IMR-90 (cell line): ENCODE measurements around the gene R3HDM4. TPM values are rescaled to one million over a fixed set of nuclear protein-coding genes. Genes with fewer than 3 reads are reported as not detected.
A peak's percentile ranks its signal among the peaks of the same experiment; 100 is the strongest.

ENCODE experiments used
- ATAC-seq: fragments of 200-7000 bp; cut with Tn5 transposase; 2 replicates; pipeline ENCODE4 v1.9.1; 2020; ENCODE audit warnings: low read depth, mild to moderate bottlenecking, moderate library complexity
- BruUV-seq: library from RNA; stranded (reverse); fragments of 400-500 nt; replicated peaks from 2 replicates; lab custom pipeline; 2021; lab: Mats Ljungman, UMichigan
- CTCF ChIA-PET: fragments of 300-600 bp; formaldehyde crosslinking; extraction: SDS; loops from one replicate; lab custom pipeline; 2021; ENCODE audit warnings: antibody characterized with exemption; lab: Yijun Ruan, JAX
- POLR2A ChIA-PET: fragments of 300-600 bp; sonication (Branson Sonifier 250); formaldehyde crosslinking; loops from one replicate; lab custom pipeline; 2022; ENCODE audit warnings: antibody characterized with exemption; ENCODE audit not compliant: unreplicated experiment; lab: Charles Lee
- DNase-seq: peaks from one replicate; pipeline ENCODE4 v3.0.0; 2013
- H2AFZ ChIP-seq: replicated peaks from 2 replicates; pipeline ENCODE3; 2013; ENCODE audit warnings: low read length, mild to moderate bottlenecking; ENCODE audit not compliant: poor library complexity
- H2AK5ac ChIP-seq: 2 replicates; pipeline ENCODE4 v1.6.1; 2013; ENCODE audit warnings: low read depth, low read length, inconsistent platforms
- H2AK9ac ChIP-seq: replicated peaks from 2 replicates; pipeline ENCODE3; 2013; ENCODE audit warnings: mild to moderate bottlenecking, low read depth, low read length, moderate library complexity; ENCODE audit not compliant: poor library complexity
- H2BK120ac ChIP-seq: 2 replicates; pipeline ENCODE4 v1.6.1; 2013; ENCODE audit warnings: low read depth, low read length, inconsistent platforms
- H2BK15ac ChIP-seq: 3 replicates; pipeline ENCODE4 v1.6.1; 2013; ENCODE audit warnings: low read depth, low read length, inconsistent platforms
- H2BK20ac ChIP-seq: 2 replicates; pipeline ENCODE4 v1.6.1; 2013; ENCODE audit warnings: low read depth, mild to moderate bottlenecking, inconsistent platforms, low read length, moderate library complexity
- H2BK5ac ChIP-seq: 2 replicates; pipeline ENCODE4 v1.6.1; 2013; ENCODE audit warnings: mild to moderate bottlenecking, low read depth, low read length, inconsistent platforms; ENCODE audit not compliant: poor library complexity, severe bottlenecking
- H3K14ac ChIP-seq: replicated peaks from 2 replicates; pipeline ENCODE4 v1.6.1; 2013; ENCODE audit warnings: low read depth, low read length, inconsistent platforms
- H3K18ac ChIP-seq: 2 replicates; pipeline ENCODE4 v1.6.1; 2013; ENCODE audit warnings: low read depth, low read length, control low read depth
- H3K23ac ChIP-seq: 2 replicates; pipeline ENCODE4 v1.6.1; 2013; ENCODE audit warnings: low read depth, low read length, inconsistent platforms
- H3K27ac ChIP-seq: 2 replicates; pipeline ENCODE4 v1.5.1; 2013; ENCODE audit warnings: mild to moderate bottlenecking, control low read depth, low read length; ENCODE audit not compliant: insufficient read depth
- H3K27me3 ChIP-seq: 2 replicates; pipeline ENCODE4 v1.6.1; 2013; ENCODE audit warnings: low read length; ENCODE audit not compliant: control insufficient read depth, insufficient read depth
- H3K36me3 ChIP-seq: 2 replicates; pipeline ENCODE4 v1.6.1; 2013; ENCODE audit warnings: low read length, mixed read lengths; ENCODE audit not compliant: control insufficient read depth, insufficient read depth
- H3K4ac ChIP-seq: 2 replicates; pipeline ENCODE4 v1.6.1; 2013; ENCODE audit warnings: low read depth, low read length, inconsistent platforms
- H3K4me1 ChIP-seq: 2 replicates; pipeline ENCODE4 v1.6.1; 2013; ENCODE audit warnings: low read length, mixed read lengths; ENCODE audit not compliant: control insufficient read depth, insufficient read depth
- H3K4me2 ChIP-seq: 2 replicates; pipeline ENCODE4 v1.6.1; 2013; ENCODE audit warnings: low read depth, mild to moderate bottlenecking, control low read depth, low read length, moderate library complexity
- H3K4me3 ChIP-seq: 2 replicates; pipeline ENCODE4 v1.5.1; 2013; ENCODE audit warnings: low read depth, mild to moderate bottlenecking, control low read depth, low read length, moderate library complexity; ENCODE audit not compliant: insufficient read depth
- H3K56ac ChIP-seq: 2 replicates; pipeline ENCODE4 v1.6.1; 2013; ENCODE audit warnings: low read length, inconsistent platforms; ENCODE audit not compliant: insufficient read depth; ENCODE audit errors: extremely low read depth
- H3K79me1 ChIP-seq, 2 experiments: 2 replicates each; pipeline ENCODE4 v1.6.1; 2013; ENCODE audit warnings: low read length in 2 of 2, inconsistent platforms in 1 of 2, low read depth in 1 of 2
- H3K9ac ChIP-seq: 2 replicates; pipeline ENCODE4 v1.6.1; 2013; ENCODE audit warnings: low read depth, low read length, control low read depth
- H3K9me1 ChIP-seq: 2 replicates; pipeline ENCODE4 v1.6.1; 2013; ENCODE audit warnings: low read length, inconsistent platforms; ENCODE audit not compliant: insufficient read depth
- H3K9me3 ChIP-seq: 2 replicates; pipeline ENCODE4 v1.6.1; 2013; ENCODE audit warnings: low read length; ENCODE audit not compliant: control insufficient read depth, insufficient read depth
- H4K20me1 ChIP-seq: 2 replicates; pipeline ENCODE4 v1.6.1; 2013; ENCODE audit warnings: low read length, inconsistent platforms; ENCODE audit not compliant: insufficient read depth
- H4K5ac ChIP-seq: 2 replicates; pipeline ENCODE4 v1.6.1; 2013; ENCODE audit warnings: mild to moderate bottlenecking, low read depth, low read length, control low read depth
- H4K8ac ChIP-seq, 2 experiments: 2 replicates each; pipeline ENCODE4 v1.6.1; 2013; ENCODE audit warnings: low read depth in 2 of 2, low read length in 2 of 2, control low read depth in 1 of 2, inconsistent platforms in 1 of 2
- H4K91ac ChIP-seq: 2 replicates; pipeline ENCODE4 v1.6.1; 2013; ENCODE audit warnings: low read depth, low read length, inconsistent platforms; ENCODE audit not compliant: insufficient read depth
- CTCF ChIP-seq: conservative IDR thresholded peaks from 2 replicates; pipeline ENCODE4 v1.5.1; 2012; ENCODE audit warnings: mild to moderate bottlenecking, low read depth, low read length, improper control_type of control experiment
- FOS ChIP-seq: fragments of 150-350 bp; IDR thresholded peaks from 2 replicates; pipeline ENCODE4 v1.6.1; 2016; ENCODE audit warnings: low read depth, low read length
- MAFK ChIP-seq: IDR thresholded peaks from 2 replicates; pipeline ENCODE4 v1.6.1; 2012; ENCODE audit warnings: low read depth, low read length, improper control_type of control experiment
- MAZ ChIP-seq: IDR thresholded peaks from 2 replicates; pipeline ENCODE4 v1.6.1; 2012; ENCODE audit warnings: low read depth, mild to moderate bottlenecking, low read length, improper control_type of control experiment, moderate library complexity, borderline replicate concordance
- MXI1 ChIP-seq: IDR thresholded peaks from 2 replicates; pipeline ENCODE4 v1.6.1; 2012; ENCODE audit warnings: low read depth, mild to moderate bottlenecking, low read length, moderate library complexity, borderline replicate concordance
- NFE2L2 ChIP-seq: fragments of 150-350 bp; IDR thresholded peaks from 2 replicates; pipeline ENCODE4 v1.6.1; 2016; ENCODE audit warnings: low read depth, mild to moderate bottlenecking, low read length
- RAD21 ChIP-seq: IDR thresholded peaks from 2 replicates; pipeline ENCODE4 v1.6.1; 2012; ENCODE audit warnings: low read length, improper control_type of control experiment
- RCOR1 ChIP-seq: IDR thresholded peaks from 2 replicates; pipeline ENCODE4 v1.6.1; 2012; ENCODE audit warnings: mild to moderate bottlenecking, low read length, improper control_type of control experiment; ENCODE audit not compliant: insufficient replicate concordance
- RFX5 ChIP-seq: IDR thresholded peaks from 2 replicates; pipeline ENCODE4 v1.8.0; 2012; ENCODE audit warnings: low read depth, mild to moderate bottlenecking, low read length, moderate library complexity
- USF2 ChIP-seq: fragments of 150-350 bp; IDR thresholded peaks from 2 replicates; pipeline ENCODE4 v1.6.1; 2017; ENCODE audit warnings: mild to moderate bottlenecking, antibody characterized with exemption, low read length, low read depth
- WGBS, 2 experiments: methylation state at CpG; one replicate each; pipeline versions ENCODE4 v1.1.5 to v1.1.7; 2013; ENCODE audit warnings: missing lambda C conversion rate in 2 of 2; ENCODE audit not compliant: insufficient read length in 1 of 2; ENCODE audit errors: extremely low coverage in 2 of 2; 5-methylcytosine and 5-hydroxymethylcytosine counted together
- dilution Hi-C: fragments of 300-500 bp; cut with HindIII; formaldehyde crosslinking; loops from one replicate; pipeline ENCODE4 v1.14.3; 2018; ENCODE audit warnings: low sequenced_read_pairs; ENCODE audit not compliant: unreplicated experiment
- in situ Hi-C: fragments of 300-500 bp; cut with MboI; formaldehyde crosslinking; loops from 3 replicates; pipeline ENCODE4 v1.14.3; 2019; ENCODE audit warnings: low sequenced_read_pairs, inconsistent platforms, mixed read lengths
- intact Hi-C: fragments of 100-400 bp; cut with micrococcal nuclease; formaldehyde crosslinking; loops from 2 replicates; pipeline ENCODE4 v1.10.0; 2022
- polyA plus RNA-seq, 3 experiments: library from polyadenylated mRNA; depleted of rRNA; stranded (reverse); fragments of >200 nt; gene quantifications; 2 replicates each; pipeline ENCODE4 v1.2.3, GENCODE V29; 2012; ENCODE audit warnings: low replicate concordance in 1 of 3
- total RNA-seq: library from RNA; depleted of rRNA; stranded (reverse); fragments of >200 nt; gene quantifications from 2 replicates; pipeline ENCODE4 v1.2.3, GENCODE V29; 2012

Gene R3HDM4
- total and polyA plus RNA-seq, 2 of the 4 experiments (the other 2 are of a cell fraction): 9.0 to 51.5 TPM

GRCh38 chr19:920051-920864 lies 7.2 kb upstream of the R3HDM4 start:
- CTCF ChIA-PET: no interaction called here
- 5% methylated on average over 35 of the region's 84 CpGs; no CpG with 5 or more reads in 1 of the 2 experiments for WGBS, 2 experiments
- H2BK20ac ChIP-seq: no peak overlapping the region
- H3K36me3 ChIP-seq: no peaks in the 10 kb centered on the region
- H2BK5ac ChIP-seq: no peak overlapping the region
- no peak overlapping the region for H3K4me3 ChIP-seq
- no peak overlapping the region for H3K23ac ChIP-seq
- no peak overlapping the region for H2BK120ac ChIP-seq
- intact Hi-C loops (loop anchor here (2.0 kb wide), 2 partner anchors 63 to 255 kb away; no protein-coding TSS in a partner anchor), in situ Hi-C loops (loop anchor here (5.0 kb wide), 2 partner anchors 62 to 143 kb away; partner anchors contain the start of gene WDR18), dilution Hi-C loops (no loop called here)
- H3K56ac ChIP-seq: no peak overlapping the region
- no peak overlapping the region for H3K27ac ChIP-seq
- no peaks in the 10 kb centered on the region for H3K9me1 ChIP-seq
- H2AK5ac ChIP-seq: no peak overlapping the region
- no peak for TF ChIP-seq MXI1
- no peak for TF ChIP-seq NFE2L2
- no peak for TF ChIP-seq CTCF
- no peak for TF ChIP-seq MAZ
- no peak for TF ChIP-seq RFX5
- TF ChIP-seq RCOR1: no peak
- no peak for TF ChIP-seq FOS
- no peak for TF ChIP-seq RAD21
- TF ChIP-seq USF2: no peak
- TF ChIP-seq MAFK: no peak
- no peak overlapping the region for H4K8ac ChIP-seq
- H4K91ac ChIP-seq: no peak overlapping the region
- H4K20me1 ChIP-seq: no peaks in the 10 kb centered on the region
- DNase-seq: no peak
- BruUV-seq: no TSS peak
- no peak overlapping the region for H3K14ac ChIP-seq
- H3K27me3 ChIP-seq: peaks cover 38% of the 10 kb centered on the region
- peak overlapping the region; percentile 80 for H2AFZ ChIP-seq
- no peak overlapping the region for H2BK15ac ChIP-seq
- H4K5ac ChIP-seq: no peak overlapping the region
- H3K4me1 ChIP-seq: peaks cover 6% of the 10 kb centered on the region
- peaks cover 0 to 12% of the 10 kb centered on the region in 2 experiments; a peak in 1 of 4 replicates for H3K79me1 ChIP-seq
- peak overlapping the region; percentile 25; the same call in 1 of the 2 replicates for H3K4me2 ChIP-seq
- POLR2A ChIA-PET: no interaction called here
- H3K9ac ChIP-seq: no peak overlapping the region
- H3K9me3 ChIP-seq: no peaks in the 10 kb centered on the region
- no peak overlapping the region for H3K4ac ChIP-seq
- H2AK9ac ChIP-seq: peak overlapping the region; percentile 78
- H3K18ac ChIP-seq: no peak overlapping the region
- ATAC-seq: 0 out of 2 replicates have a peak, but pooled peaks have one; percentile 1
